Measurements from ENCODE around the gene MOXD1. TPM values are rescaled to one million over a fixed set of nuclear protein-coding genes. Genes with fewer than 3 reads are reported as not detected.

Gene MOXD1
- total RNA-seq, result 0.75 TPM

- intact Hi-C loops (cut with DNase I), result no loop called here
- no peak for DNase-seq (ENCODE audit: low spot score in 2 of 2)
Observed at GRCh38 chr6:132400883-132401617, at the start of gene MOXD1. TSS of gene MOXD1 (minus strand) at chr6:132401475. CDS start at chr6:132401426, 49 bp downstream.

GRCh38 chr6:132446855-132447241, 45.6 kb upstream of the MOXD1 start:
- Histone ChIP-seq H3K36me3 (peaks cover 0 to 5% of the 10 kb centered on the region in 2 donors), H3K27ac (no peak overlapping the region), H3K27me3 (no peaks in the 10 kb centered on the region), H3K4me1 (no peaks in the 10 kb centered on the region), H3K9me3 (peaks cover 4 to 8% of the 10 kb centered on the region in 2 donors), H3K4me3 (no peak overlapping the region)
- intact Hi-C loops (cut with DNase I), result no loop called here
- TF ChIP-seq CTCF (IDR thresholded peaks at IDR 0.05), result no peak
- no peak for DNase-seq (ENCODE audit: low spot score in 2 of 2)

More at GRCh38 chr6:132400883-132401617, at the start of gene MOXD1:
- Histone ChIP-seq H3K36me3 (no peaks in the 10 kb centered on the region), H3K27ac (no peak within 1 kb of the TSS), H3K9me3 (no peaks in the 10 kb centered on the region), H3K4me1 (peaks cover 0 to 3% of the 10 kb centered on the region in 2 donors), H3K4me3 (peak within 1 kb of the TSS; percentile 70), H3K27me3 (no peaks in the 10 kb centered on the region)
- TF ChIP-seq CTCF (IDR thresholded peaks at IDR 0.05), result peak in 1 of 3 experiments; percentile 16

GRCh38 chr6:132446141-132446854, 45.0 kb upstream of the MOXD1 start:
- H3K4me3 ChIP-seq, result no peak overlapping the region
- no peak for TF ChIP-seq CTCF (IDR thresholded peaks at IDR 0.05)

DNA sequence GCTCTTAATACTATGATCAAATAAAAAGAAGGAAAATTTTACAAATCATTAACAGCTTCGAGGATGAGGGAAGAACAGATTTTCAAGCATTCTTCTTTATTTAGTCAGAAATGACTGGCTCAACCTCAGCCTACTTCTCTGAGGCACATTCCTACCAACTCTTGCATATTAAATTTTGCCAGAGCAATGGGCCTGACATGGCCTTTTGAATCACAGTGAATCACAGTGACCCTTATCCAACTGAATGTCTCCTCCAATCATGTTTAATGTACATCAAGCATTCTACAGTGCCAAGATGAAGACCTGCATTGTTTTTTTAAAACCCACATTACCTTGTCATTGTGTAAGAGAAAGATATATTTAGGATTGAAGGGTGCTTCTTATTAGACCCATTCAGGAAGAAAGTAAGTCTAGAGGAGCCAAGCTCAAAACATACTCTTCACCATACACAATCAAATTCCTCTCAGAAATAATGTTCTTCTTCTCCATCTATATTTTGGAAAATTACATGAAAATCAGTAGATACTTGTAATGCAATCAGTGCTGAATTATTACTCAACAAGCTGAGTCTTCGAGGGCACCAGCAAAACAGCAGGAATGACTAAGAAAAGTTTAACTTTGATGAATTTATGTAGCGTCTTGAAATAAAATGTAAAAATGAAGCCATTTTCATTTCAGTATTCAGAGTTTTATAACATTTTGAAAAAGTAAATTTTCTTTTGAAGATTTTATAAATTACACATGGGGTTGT, 44.1 kb upstream of the MOXD1 start:
- TF ChIP-seq CTCF (IDR thresholded peaks at IDR 0.05), result no peak
- Histone ChIP-seq H3K27me3 (no peaks in the 10 kb centered on the region), H3K4me3 (no peak overlapping the region), H3K27ac (no peak overlapping the region), H3K4me1 (no peaks in the 10 kb centered on the region), H3K36me3 (peaks cover 0 to 5% of the 10 kb centered on the region in 2 donors), H3K9me3 (peaks cover 4 to 13% of the 10 kb centered on the region in 2 donors)
- intact Hi-C loops (cut with DNase I), result no loop called here
- no peak for DNase-seq (ENCODE audit: low spot score in 2 of 2)

More at GRCh38 chr6:132446141-132446854, 45.0 kb upstream of the MOXD1 start:
- intact Hi-C loops (cut with DNase I), result no loop called here
- no peak for DNase-seq (ENCODE audit: low spot score in 2 of 2)
- H3K36me3 ChIP-seq, result peaks cover 0 to 5% of the 10 kb centered on the region in 2 donors
- H3K4me1 ChIP-seq, result no peaks in the 10 kb centered on the region
- H3K9me3 ChIP-seq, result peaks cover 4 to 13% of the 10 kb centered on the region in 2 donors
- H3K27ac ChIP-seq, result no peak overlapping the region
- no peaks in the 10 kb centered on the region for H3K27me3 ChIP-seq

DNA sequence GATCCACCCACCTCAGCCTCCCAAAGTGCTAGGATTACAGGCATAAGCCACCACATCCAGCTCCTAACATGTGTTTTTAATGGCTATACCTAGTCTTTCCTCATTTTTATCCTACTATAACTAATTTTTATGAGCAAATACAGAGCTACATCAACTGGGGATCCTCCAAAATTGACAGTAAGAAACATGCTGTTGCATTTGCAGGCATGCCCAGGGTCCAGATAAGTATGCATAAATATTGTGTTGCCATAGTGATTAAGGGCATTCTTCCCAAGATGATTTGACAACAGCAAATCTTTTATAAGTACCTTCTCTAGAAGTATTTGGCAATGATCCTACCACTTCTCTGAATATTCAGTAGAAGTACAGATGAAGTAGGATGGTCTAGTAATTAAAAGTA, 41.9 kb upstream of the MOXD1 start:
- intact Hi-C loops (cut with DNase I), result no loop called here
- no peak for TF ChIP-seq CTCF (IDR thresholded peaks at IDR 0.05)

More for the DNA sequence above, 41.9 kb upstream of the MOXD1 start:
- peaks cover 4 to 13% of the 10 kb centered on the region in 2 donors for H3K9me3 ChIP-seq
- H3K27ac ChIP-seq, result no peak overlapping the region
- H3K36me3 ChIP-seq, result no peaks in the 10 kb centered on the region
- H3K4me3 ChIP-seq, result no peak overlapping the region
- no peak for DNase-seq (ENCODE audit: low spot score in 2 of 2)
- no peaks in the 10 kb centered on the region for H3K4me1 ChIP-seq
- H3K27me3 ChIP-seq, result no peaks in the 10 kb centered on the region
